Measurements from ENCODE around the gene ANO2.
"Not testable (repeated sequence)": the region's sequence is repeated elsewhere in the genome, so short reads cannot be mapped to it uniquely, and the experiment has no call there.

ANO2 gene

DNA sequence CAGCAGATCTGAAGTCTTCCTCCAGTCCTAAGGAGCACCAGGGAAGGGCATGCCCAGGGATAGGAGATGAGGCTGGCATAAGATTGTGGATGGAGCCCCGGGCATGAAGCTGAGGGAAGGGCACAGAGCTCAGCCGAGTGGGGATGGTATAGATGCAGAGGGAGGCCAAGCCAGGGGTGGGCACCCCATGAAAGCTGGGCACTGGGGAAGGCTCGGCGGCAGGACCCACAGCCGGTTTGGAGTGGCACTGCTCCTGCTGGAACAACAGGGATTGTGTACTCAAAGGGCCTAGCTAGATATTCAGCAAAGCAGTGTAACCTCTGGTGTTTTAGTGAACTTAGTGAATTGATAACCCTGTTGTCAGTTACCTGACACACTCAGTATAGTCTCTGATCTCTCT is 396.0 kb downstream of the ANO2 start:
- DNase-seq (ENCODE audit: low spot score): no peak

DNA sequence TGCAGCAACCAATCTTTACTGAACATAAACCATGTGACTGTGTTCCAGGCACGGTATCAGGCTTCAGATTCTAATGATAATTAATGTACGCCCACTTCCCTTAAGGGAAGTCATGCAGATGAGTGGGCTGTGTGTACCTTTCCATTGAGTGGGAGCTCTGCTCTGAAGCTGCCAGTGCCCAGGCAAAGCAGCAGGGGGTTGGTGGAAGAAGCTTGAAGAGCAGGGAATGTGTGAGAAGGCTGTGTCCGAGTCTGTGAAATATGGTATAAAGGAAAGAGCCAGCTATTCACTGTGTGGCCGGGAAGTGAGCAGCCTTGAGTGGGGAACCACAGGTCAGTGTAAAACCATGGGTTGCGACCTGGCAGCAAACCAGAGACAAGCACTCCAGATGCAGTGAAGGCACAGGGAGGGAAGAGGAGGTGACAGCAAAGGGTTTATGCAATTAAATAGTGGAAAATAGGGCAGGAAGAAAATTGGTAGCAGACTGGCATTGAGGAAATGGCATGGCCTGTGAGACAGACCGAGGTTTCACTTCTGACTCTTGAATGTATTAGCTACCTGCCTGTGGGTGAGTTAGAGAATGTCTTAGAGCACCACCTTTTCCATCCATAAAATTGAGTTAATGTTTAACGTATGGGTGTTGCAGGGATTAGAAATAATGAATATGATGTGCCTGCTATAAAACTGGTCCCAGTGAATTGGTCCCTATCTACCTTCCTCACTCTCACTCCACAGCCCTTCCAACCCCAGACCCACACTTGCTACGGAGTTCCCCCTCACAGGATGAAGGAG is 396.7 kb downstream of the ANO2 start:
- DNase-seq (ENCODE audit: low spot score): no peak

DNA sequence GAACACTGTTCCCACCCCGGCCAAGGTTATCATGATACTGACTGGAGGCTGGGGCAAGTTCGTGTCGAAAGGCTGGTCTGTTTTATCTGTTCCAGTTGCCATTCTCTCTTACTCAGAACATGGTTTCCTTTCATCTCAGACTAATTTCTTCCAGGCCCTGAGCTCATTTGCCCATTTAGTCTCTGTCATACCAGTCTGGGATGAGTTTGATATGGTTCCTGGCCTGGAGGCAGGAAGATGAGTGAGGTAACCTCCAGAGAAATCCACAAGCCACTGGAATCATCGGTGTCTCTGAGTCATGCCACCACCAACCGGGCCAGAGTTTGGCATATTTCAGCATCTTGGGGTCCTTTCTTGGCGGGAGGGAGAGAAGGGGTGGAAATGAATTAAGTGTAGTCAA is 398.4 kb downstream of the ANO2 start:
- no peak for DNase-seq (ENCODE audit: low spot score)

DNA sequence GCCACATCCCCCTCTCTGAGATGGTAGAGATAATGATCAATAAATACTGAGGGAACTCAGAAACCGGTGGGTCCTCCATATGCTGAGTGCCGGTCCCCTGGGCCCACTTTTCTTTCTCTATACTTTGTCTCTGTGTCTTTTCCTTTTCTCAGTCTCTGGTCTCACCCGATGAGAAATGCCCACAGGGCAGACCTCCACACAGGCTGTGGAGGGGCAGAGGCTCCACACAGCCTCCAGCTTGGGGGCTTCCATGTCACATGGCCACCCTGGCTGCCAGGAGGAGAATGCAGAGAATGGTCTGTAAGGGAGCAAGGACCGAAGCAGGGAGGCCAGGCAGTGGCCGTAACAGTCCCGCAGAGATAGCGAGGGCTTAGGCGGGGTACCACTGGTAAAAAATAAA is 407.3 kb downstream of the ANO2 start:
- no peak for DNase-seq (ENCODE audit: low spot score)

DNA sequence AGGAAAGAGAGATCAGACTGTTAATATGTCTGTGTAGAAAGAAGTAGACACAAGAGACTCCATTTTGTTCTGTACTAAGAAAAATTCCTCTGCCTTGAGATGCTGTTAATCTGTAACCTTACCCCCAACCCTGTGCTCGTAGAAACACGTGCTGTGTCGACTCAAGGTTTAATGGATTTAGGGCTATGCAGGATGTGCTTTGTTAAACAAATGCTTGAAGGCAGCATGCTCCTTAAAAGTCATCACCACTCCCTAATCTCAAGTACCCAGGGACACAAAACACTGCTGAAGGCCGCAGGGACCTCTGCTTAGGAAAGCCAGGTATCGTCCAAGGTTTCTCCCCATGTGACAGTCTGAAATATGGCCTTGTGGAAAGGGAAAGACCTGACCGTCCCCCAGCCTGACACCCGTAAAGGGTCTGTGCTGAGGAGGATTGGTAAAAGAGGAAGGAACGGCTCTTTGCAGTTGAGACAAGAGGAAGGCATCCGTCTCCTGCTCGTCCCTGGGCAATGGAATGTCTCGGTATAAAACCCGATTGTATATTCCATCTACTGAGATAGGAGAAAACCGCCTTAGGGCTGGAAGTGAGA is 407.9 kb downstream of the ANO2 start:
- DNase-seq (ENCODE audit: low spot score): not testable (repeated sequence)

DNA sequence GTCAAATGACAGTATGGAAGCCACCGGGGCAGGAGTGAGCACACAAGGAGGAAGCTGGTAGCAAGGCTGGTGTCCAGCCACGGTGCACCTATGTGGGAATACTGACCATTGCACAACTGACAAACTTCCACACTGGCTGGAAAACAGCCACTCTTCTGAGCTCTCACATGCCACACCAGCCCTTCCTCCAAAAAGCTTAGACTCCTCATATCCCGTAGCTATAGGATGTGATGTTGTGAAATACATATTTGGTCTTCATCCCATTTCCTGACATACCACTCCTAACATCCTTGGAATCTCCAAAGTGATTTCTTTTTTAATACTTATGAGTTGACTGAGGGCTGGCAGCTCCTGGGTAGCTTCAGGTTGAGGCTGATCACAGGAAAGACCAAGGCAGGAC is 409.5 kb downstream of the ANO2 start:
- no peak for DNase-seq (ENCODE audit: low spot score)

DNA sequence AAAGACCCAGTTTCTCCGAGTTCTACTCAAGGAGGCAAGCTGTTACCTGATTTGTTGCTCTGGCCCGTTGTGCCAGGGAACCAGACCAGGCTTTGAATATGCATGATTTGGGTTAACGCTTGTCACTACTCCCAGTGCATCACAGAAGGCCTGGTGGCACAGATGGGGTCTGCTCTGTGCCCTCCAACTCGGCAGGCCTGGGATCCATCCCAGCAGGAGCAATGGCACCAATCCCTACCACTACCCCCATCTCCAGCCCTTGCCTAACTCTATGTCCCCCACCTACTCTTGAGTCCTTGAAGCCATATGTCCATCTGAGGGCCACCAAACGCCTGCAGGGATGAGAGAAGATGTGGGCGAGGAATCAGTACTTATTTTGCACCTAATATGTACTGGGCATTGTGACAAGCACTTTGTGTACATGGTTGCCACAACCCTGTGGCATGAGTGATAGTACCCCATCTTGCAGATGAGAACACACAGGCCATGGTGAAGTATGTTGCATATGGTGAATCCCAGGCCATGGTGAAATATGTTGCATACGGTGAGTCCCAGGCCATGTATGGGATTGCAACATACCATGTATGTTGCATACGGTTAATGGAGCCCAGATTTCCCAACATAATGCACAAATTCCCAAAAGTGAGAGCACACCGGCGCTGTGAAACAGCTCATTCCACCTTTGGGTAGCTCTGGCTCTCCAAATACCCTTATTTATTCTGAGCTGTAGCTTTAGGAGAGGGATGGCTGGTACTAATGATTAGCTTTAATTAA is 410.4 kb downstream of the ANO2 start:
- DNase-seq (ENCODE audit: low spot score): no peak

DNA sequence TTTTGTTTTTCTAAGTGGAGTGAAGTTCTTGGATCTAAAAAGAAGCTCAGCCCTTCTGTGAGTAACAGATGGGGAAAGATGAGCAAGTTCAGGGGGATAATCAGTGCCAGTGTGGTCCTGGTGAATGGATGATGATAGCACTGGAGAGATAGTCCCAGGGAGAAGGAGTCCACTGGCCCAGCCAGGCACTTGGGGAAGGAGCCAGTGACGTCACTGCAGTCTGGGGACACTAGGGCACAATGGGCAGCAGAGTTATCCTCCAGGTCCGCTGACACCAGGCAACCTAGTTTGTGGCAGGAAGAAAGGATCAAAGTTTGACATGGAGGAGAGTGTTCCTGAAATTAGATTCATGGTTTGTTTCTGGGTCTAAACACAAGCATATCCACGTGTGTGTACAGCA is 411.7 kb downstream of the ANO2 start:
- no peak for DNase-seq (ENCODE audit: low spot score)

DNA sequence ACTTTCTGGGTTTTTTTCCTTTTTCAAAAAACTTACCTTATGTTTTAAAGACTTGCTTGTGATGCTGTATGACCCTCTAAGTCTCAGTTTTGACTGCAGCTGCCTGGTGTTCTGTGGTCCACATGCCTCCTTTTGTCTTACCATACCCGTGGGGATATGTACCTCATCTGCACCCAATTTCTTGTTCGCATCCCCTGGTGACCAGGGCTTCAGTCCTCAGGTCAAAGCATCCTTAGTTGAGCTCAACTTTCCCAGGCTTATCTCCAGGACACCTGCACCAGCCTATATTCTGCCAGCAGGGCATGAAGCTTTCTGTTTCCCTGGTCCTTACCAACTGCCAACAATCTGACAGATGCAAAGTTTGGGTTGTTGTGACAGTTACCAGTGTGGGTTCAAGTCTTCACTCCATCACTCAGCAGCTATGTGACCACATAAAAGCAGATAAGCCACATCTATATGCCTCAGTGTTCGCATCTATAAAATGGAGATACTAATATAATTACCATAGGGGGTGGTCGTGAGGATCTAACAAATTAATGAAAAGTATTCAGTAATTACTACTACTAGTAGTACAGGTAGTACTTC is 419.2 kb downstream of the ANO2 start:
- no peak for DNase-seq (ENCODE audit: low spot score)

DNA sequence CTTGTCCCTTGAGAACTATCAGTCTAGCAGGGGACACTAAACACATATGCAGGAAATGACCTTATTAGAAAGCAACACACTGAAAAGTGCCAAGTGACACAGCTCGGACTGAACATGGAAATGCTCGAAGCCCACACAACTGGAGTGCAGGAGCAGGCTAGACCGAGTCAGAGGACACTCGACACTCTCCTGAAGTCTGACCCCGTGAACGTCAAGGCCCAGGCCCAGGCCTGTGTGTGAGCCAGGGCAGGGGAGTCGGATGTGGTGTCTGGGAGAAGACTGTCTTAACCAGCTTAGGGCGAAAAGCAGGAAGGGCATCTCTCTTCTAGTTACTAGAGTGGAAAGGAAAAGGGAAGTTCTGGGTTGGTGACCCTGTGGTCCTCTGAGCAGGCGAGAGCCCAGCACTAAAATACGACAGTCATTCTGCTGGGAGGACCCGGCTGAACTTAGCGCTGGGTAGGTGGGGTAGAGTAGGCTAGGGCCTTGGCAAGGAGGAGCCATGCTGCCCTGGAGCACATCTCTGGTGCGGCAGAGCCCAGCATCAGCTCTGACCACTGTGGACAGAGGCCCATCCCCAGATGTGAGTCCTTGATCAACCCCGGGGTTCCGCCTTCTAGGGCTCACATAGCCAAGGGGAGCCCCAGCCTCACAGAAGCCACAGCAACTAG is 420.2 kb downstream of the ANO2 start:
- DNase-seq (ENCODE audit: low spot score): no peak

DNA sequence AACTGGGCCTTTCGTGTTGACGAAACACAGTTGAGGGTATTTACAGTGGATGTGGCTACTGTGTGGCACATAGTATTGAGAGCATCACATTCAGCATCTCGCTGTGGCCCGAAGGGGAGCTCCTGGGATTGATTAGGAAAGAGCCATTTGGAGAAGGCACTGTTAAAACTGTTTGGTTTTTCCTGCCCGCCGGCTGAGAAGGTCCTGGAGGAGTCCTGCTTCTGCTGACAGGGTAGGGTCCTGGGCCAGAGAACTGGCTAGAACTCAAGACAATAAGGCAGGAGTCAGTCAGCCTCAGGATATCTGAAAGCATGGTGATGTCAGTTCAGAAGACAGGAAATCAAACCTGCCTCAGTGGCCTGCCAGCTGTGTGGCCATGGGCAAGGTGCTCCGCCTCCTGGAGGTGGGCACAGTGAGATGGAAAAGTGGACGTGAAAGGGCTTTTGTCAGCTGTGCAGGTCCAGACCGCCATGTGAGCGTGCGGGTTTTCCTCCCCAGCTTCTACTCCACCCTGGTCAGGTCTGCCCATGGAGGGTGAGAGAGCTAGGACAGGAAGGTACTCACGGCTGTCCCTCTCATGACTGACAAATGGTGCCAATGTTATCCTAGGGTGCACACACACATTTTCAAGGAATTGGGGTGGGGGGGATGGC is 420.8 kb downstream of the ANO2 start:
- no peak for DNase-seq (ENCODE audit: low spot score)

DNA sequence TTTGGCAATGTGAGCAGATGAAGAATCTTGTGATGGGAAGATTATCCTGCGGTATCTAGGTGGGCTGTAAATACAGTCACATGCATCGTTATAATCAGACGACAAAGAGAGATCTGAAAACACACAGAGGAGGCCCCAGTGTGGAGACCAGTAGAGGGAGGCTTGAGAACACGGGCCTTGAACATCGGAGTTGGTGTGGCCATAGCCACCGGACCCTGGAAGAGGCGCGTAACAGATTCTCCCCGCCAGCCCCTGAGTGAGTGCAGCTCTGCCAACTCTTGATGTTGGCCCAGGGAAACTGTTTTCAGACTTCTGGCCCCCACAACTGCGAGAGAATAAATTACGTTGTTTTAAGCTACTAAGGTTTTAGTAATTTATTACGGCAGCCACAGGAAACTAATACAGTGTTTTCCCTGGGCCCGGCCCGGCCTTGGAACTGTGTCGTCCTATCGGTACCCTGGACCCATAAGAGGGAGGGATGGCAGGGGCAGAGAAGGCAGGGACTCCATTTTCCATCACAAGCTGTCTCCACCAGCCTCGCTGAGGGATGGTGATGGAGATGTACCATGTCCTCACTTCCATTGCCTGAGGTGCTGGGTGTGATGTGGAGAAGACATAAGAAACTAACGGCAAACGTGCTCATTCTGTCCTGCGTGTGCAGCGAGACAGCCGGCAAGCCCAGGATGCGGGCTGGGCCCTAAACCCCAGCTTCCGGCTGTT is 421.5 kb downstream of the ANO2 start:
- DNase-seq (ENCODE audit: low spot score): no peak

DNA sequence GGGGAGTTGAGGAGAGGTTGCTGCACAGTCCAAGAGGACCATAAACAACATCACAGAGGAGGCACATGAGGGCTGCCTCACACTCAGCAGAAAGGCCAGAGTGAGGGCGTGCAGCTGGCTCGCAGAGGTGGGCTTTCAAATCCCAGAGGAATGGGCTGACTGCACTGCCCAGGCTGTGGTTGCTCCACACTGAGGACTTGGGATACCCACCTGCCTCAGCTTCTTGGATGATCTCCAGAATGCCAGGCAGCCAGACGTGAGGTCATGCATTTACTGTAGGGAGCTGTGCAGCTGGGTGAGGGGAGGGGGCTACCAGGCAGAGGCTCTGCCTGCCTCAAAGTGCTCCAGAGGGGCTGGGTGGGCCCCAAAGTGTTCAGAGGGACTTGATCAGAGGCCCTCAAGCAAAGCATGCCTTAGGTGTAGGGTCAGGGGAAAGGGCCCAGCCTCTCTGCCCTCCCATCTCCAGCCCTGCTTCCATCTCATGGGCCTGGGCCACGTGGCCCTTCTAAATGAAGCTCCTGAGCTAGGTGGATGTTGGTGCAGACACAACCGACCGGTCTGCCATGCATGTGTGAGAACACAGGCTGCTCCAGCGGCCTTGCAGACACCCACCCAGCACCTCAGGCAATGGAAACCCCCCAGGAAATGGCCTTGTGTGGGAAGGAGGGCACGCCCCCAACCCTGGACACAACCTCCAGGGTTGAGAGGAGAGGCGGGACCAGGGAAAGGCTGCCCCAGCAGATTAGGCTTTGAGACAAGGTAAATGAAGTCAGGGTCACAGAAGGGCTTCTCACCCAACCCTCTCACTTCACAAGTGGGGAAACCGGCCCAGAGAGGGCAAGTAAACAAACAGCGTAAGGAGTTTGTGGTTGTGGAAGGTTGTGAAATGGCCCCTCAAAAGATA is 422.4 kb downstream of the ANO2 start:
- no peak for DNase-seq (ENCODE audit: low spot score)

DNA sequence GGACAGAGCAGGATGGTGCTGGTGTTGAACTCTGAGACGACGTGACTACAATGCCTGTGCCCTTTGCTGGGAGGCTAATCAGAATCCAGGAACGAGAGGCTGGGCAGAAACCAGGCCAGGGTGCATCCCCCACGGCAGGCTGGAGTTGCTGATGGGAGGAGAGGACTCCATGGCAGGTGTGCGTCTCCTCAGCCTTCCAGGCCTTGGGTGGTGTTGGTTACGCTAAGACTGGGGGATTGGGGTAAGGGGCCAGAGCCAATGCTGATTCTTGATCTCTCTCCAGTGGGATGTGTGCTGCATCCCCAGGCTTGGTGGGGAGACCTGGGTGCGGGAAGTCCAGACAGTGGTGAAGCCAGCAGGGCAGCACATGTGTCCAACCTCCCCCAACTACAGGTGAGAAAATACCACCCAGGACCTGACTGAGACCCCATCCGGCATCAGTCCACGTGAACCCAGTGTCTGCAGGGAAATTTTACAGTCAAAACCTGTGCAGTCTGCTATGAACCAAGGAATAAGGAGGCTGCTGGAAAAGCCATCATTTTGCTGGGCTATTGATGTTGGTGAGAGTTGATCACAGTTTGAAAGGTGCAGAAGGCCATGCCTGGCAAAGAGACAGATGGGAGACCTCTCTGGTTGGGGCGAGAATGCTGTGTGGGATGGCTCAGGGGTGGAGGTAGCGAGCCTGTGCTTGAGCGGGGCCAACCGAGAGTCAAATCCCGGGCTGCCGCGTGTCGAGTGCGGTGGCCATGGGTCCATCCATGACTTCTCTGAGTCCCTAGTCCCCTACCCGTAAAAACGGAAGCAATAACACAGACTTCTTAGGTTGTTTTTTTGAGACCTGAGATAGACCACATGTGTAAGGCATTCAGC is 423.4 kb downstream of the ANO2 start:
- DNase-seq (ENCODE audit: low spot score): no peak

DNA sequence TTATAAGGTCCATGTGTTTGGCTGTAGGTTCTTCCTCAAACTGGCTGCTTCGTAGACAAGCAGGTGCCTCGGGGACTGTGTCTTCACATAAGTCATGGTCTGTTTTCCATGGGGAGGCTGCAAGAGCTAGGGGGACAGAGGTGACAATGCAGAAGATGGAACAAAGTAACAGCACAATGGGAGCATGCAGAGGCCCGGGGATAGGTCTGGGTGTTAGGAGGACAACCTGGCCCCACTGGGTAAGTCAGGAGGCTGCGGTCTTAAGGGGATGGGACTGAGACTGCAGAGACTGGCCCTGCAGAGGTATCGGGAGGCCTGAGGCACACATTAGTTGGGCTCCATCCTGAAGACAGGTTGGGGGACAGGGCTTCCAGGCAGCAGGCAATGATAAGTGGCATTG is 424.2 kb downstream of the ANO2 start:
- DNase-seq (ENCODE audit: low spot score): no peak

DNA sequence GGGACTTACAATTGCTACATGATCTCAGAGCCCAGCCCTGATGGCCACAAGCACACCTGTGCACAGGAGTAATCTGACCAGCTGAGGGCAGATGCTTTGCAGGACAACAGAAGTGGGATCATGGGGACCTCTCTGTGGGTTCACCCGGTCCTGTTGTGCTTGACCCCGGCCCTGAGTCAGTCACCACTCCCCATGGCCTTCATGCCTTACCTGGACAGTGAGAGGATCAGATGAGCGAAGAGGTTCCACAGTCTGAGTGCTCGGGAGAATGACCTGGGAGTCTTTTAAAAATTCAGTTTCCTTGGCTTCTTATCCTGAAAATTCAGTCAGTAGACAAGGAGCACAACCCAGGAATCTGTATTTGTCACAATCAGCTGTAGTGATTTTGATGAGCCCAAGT is 425.0 kb downstream of the ANO2 start:
- DNase-seq (ENCODE audit: low spot score): no peak

DNA sequence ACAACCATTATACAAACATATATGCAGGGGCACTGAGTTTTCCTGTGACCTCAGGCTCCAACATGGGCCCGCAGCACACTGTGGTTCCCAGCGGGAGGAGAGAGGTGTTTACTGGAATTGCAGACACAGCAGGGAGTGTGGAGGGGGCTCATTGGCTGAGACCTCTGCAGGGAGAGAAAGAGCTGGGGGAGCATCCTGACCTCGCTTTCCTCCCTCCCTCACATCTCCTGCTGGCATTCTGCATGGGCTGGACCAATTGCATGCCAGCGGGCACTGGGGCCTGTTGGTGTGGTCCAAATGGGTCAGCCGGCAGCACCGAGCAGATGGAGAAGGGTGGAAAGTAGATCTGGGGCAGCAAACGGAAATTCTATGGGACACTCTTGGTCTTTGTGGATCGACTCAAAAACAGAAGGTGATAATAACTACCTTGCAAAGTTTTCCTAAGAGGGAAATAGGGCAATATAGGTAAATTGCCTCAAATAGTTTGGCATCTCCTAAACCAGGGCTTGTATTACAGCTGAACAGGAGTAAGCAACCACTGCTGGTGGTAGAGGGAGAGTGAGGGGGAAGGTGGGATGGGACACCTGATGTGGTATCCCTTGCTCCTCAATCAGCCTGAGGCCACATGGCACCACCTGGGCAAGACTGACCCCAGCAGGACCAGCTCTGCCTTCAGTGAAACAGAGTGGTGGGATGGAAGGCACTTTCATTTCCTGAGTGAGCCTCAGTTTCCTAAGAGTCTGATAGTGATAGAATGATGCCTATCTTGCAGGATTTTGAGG is 426.3 kb downstream of the ANO2 start:
- DNase-seq (ENCODE audit: low spot score): no peak
